GM19324 (cell line): ENCODE results near the gene GNB5.

Experiments
- ATAC-seq: cut with Tn5 transposase; IDR thresholded peaks from one replicate; pipeline ENCODE4 v1.9.1; 2021; ENCODE audit warnings: mild to moderate bottlenecking, moderate library complexity; ENCODE audit not compliant: unreplicated experiment, low FRiP score

The GNB5 gene

DNA sequence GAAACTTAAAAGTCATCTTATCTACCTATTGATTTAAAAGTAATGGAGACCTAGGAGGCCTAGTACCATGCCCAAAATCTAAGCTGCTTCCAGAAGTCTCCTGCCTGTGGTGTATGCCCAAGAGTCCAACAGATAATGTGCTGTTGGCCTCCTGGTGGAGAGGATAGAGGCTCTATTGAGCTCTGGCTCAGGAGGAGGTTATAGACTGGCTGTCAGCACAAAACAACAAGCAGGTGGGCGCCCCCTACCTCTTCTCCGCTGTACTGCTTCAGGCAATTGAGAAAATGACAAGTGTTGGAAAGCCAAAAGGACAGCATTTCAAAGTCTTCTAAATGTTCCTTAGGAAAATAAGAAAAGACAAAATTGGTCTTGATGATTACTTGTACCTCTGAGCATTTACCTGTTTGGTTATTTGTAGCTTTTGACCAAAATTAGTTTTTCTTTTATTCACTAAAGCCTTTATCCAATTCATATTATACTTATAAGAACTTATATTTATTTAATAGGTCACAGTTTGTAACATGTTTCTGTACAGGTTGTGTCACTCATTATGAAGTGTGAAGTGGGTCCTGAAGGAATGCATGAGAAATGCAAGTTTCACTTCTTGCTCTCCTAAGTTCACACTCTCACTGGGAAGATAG lies 17.2 kb upstream of the GNB5 start:
- ATAC-seq, result no peak

DNA sequence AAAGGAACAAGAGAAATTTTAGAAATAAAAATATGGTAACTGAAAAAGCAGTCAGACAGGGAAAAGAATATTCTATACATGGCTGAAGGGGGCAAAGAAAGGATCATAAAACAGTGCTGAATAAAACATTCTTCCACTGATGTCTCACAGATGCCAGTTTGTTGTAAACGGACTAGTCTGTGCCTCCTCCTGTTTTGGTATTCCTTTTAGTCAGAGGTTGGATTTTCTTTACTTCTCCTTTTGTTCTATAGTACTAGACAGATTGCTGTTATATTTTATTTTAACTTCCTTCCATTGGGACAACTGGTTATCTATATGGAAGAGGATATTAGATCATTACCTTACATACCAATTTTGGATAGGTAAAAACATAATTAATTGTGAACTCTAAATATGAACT lies 16.0 kb upstream of the GNB5 start:
- no peak for ATAC-seq

DNA sequence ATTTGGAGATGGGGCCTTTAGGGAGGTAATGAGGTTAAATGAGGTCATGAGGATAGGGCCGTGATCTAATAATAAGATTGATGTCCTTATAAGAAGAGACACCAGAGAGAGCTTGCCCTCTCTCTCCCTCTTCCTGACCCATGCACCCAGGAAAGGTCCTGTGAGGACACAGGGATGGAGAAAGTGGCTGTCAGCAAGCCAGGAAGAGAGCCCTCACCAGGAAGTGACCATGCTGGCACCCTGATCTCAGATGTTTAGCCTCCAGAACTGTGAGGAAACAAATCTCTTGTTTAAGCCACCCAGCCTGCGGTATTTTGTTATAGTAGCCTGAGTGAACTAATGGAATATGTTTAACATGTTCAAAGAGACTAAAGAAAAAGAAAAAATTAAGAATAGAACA lies 15.3 kb upstream of the GNB5 start:
- ATAC-seq, result no peak

DNA sequence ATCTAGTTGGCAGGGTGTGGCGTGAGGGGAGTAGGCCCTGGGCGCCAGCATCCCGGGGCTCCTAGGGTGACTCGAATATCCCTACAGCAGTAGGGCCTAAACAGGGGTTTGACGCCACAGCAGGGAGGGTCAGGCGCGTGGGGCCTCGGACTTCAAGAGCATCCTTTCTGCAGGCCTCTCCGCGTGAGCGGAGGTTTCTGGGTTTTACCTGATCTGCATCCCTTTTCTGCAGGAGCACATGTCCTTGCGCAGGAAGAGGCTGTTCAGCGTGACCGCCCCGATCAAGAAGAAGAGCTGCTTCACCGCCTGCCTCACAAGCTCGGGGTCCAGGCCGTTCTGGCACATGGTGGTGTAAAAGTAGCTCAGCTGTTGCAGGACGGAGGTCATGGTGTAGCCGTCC lies 13.5 kb upstream of the GNB5 start:
- no peak for ATAC-seq

DNA sequence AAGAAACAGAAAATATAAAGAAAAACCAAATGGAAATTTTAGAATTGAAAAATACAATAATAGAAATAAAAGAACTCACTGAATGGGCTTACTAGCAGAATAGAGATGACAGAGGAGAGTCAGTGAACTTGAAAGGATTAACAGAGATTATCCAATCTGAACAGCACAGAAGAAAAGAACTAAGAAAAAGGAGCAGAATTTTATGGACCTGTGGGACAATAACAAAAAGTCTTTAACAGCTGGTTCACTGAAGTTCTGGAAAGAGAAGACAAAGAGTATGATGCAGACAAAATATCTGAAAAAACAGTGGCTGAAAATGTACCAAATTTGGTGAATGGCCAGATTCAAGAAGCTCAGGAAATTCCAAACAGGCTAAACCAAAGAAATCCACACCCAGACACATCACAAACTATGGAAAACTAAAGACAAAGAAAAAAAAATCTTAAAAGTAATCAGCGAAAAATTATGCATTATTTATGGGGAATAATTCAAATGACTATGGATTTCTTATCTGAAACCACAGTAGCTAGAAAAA lies 9.7 kb upstream of the GNB5 start:
- no peak for ATAC-seq

DNA sequence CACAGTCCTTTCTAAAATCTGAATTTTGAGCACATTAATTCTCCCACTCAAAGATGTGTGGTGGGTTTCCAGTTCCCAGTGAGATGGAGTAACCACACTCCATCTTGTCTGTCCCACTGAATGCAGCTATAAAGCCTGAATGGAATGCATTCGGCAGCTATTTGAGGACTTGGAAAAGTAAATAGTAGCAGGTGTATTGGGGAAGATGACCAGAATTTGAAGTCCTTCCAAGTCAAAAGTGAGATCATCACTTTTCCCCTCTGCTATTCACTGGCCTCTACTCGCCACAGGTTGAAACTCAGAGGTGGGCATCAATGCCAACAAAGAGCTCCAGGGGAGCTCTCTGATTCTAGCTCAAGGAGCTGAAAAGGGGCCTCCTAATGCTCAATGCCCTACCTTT lies 8.1 kb upstream of the GNB5 start:
- ATAC-seq, result no peak

DNA sequence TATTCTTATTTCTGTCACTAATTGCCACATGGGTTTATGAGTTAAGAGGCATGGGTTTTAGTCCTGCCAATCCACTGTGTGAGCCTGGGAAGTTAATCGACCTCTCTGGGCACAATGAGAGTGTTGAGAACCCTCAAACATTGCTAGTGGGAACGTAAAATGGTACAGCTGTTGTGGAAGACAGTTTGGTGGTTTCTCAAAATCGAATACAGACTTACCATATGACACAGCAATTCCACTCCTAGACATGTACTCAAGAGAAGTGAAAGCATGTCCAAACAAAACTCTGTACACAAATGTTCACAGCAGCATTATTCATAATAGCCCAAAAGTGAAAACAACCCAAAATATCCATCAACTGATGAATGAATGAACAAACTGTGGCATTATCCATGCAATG lies 5.7 kb upstream of the GNB5 start:
- no peak for ATAC-seq

DNA sequence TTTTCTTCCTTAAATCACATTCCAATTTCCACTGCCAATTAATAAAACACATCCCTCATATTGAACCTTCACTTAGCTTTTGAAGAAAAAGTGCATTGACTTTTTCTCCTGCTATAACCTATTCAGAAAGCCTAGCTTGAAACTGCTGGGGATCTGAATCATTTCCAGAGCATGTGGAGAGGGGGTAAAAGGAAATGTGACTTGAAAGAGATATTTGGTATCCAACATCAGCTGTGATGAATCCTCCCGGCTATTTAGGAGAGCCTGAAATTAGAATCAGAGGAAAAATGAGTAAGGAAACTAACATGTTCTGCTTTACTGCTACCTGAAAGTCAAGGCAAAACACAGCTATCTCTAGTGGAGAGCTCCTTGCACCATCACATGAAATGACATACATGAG lies 2.6 kb upstream of the GNB5 start:
- ATAC-seq, result no peak

DNA sequence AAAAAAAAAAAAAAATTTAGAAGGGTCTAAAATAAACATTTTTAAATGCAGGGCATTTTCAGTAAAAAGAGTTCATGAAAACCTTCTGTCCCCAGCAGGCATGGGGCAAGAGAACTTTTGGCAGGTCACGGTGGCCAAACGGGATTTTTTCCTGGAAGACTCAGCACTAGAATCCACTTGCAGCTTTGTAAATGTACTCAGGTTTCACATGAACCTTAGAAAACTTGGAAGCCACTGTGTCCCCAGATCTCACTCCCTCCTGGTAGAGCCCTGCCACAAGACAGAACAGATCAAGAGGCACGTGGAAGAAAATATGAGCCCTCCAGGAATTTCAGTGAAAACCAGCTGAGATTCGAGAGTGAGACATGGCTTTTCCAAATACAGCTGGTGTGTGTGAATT lies 2.1 kb upstream of the GNB5 start:
- ATAC-seq, result no peak

DNA sequence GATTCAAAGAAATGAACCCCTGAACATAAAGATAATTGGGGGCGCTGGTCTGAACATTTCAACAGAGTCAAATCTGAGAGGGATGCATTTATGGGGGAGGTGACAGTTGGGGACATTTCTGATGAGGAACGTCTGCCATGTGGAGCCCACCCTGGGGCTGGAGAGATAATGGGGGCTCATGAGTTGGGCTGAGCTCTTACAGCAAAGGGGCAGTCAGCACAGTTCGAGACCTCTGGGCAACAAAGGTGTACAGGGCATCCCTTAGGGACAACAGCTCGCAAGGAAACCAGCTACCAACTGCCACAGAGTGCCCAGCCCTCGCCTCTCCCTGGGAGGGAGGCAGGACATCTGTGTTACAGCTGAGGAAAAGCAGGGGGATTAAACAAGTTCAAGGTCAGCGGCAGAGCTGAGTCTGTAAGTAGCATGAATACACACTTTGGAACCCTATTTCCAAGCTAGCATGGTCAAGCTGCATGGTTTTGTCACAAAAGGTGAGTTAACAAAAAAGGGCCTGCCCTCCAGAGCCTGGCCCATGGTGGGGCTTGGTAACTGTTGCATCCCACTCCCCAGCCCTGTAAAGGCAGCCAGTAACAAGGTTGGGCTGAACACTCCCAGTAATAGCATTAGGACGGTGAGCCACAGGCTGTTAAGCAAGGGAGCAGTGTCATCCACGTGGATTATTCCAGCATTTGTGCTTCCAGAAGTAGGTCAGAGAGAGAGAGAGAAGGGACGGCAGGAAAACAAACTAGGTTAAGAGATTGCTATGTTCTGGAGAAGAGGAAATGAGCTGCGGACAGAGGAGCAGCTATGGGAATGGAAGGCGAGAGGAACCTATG lies 4.3 kb downstream of the GNB5 start:
- no peak for ATAC-seq

DNA sequence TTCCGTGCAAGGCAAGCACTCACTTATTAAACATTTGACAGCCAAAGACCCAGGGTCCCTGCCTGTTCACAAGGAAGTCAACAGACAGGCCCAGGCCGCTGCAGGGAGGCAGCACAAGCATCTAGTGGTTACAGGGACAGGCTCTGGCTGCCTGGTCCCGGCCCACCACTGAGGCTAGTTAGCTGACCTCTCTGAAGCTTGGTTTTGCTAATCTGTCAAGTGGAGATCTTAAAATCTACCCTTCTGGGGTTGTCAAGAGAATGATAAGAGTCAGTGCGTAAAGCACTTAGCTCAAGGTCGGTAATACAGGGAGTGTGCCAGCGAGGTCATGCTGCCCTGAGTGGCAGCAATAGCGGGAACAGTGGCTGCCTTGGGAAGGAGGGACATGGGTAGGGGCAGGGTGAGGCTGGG lies 6.0 kb downstream of the GNB5 start:
- no peak for ATAC-seq

DNA sequence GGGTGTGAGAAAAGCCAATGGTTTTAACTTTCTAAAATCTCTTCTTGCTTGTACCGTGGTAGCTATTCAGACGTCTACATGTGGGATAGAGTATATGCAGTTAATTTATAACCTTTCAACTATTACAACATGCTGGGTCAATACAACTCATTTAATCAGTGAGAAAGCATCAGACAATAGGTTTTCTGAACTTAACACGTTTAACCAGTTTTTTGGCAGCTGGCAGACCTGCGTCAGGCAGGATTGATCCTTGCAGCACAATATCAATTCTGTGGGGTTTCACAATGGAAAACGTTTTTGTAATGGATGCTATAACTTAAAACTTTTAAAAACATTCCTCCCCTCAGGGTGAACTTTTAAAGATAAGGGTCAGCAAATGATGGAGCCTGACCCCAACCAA lies 6.5 kb downstream of the GNB5 start:
- no peak for ATAC-seq

DNA sequence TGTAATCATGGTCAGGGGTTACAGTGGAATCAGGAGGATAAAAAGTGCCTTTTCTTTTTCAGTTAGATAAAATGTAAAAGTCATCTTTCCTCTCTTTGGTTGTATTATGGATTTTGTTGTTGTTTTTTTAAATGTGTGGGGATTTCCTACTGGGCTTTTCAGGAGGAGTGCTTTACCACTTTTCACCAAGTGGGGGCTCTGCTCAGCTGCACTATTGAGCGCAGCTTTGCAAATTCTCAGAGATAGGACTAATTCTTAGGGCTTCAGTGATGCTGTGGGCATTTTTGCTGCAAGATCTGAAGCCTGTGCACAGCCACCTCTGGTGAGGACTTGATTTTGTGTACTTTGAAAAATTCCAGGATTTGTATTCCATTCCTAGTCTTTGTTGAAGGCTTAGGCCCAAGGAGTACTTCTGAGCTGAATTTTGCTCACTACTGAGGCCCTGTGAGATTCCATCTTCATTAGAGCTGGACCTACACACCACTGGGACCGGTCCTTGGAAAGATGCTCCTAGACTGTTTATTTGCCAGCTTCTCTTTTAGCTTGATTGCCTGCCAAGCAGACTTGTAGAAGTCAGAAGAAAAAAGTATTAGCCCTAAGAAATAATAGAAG lies 7.5 kb downstream of the GNB5 start:
- ATAC-seq, result no peak

DNA sequence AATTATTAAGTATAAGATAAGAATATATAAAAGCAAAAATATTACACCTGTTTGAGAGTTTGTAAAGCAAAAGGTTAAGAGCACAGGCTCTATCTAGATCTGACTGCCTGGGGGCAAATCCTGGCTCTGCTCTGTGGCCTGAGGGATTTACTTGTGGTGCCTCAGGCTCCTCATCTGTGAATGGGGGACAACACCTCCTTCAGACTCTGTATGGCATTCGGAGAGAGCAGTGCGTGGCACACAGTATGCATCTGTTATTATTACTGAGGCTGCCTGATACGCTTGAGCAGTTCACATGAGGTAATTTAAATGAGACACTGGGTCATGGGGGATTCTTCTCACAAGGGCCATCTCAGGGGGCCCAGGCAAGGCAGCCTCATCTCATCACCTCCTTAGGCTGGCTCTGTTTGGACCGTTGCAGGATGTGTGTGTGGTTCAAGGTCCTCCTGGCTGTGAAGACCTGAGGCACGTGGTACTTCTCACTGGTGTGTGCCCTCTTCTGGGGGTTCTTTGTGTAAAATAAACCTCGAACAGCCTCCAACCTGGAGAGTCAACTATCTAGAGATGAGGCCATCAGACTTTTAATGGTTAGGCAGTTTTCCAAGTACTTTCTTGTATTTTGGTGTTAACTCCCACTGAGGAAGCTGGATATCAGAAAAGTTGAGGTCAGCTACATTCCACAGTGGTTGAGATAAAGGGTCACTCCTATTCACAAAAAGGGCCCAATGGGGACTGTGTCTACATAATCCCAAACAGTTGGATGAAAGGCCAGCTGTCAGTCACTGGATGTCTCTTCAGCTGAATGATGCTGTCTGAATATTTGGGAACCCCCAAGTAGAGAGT lies 9.0 kb downstream of the GNB5 start:
- no peak for ATAC-seq

DNA sequence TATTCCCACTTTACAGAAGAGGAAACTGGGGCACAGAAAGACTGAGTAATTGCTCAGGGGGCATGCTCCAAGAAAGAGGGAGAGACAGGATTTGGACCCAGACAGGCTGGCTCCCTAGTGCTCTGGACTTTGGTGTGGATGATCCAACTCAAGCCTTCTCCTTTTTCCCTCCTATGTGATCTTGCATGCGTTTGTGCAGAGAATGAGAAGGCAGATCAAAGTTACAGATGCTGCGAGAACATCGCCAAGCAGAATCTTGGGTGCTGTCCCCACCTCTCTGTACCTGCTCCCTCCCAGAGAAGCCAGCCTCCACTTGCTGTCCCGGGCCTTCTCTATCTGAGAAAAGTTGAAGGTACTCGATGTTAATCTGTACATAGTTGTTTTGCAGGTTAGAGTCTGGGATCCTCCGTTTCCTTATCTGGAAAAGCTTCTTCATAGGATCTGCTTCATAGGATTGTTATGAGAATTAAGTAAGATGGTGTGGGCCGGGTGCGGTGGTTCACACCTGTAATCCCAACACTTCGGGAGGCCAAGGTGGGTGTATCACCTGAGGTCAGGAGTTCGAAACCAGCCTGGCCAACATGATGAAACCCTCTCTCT lies 10.2 kb downstream of the GNB5 start:
- no peak for ATAC-seq

DNA sequence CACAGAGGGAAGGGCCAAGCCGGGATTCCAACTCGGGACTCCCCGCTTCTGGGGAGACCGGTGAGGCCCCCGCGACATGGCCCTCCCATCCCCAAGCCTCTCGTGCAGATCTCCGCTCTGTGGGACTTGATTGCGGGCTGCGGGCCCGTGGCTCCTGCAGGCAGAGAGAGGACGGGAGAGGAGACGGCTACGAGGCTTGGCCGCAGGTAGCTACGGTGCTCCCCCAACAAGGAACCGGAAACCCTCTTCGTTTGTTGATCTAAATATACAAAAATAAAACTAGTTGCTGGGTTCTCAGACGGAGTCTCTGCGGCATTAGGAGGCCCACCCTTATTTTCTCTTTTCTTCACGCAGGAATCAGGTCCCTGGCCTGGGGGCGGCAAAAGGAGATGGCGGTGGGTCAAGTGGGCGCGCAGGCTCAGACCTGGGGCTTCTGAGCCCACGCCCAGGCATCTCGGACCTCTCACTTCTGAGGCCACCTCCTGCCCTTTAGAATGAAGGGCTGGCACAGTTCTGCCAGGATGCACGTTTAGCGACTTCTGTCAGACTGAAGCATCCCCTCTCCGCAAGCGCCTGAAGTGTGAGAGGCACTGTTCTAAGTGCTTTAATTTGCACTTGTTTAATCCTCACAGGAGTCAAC lies 10.9 kb downstream of the GNB5 start:
- ATAC-seq, result peak; percentile 31

DNA sequence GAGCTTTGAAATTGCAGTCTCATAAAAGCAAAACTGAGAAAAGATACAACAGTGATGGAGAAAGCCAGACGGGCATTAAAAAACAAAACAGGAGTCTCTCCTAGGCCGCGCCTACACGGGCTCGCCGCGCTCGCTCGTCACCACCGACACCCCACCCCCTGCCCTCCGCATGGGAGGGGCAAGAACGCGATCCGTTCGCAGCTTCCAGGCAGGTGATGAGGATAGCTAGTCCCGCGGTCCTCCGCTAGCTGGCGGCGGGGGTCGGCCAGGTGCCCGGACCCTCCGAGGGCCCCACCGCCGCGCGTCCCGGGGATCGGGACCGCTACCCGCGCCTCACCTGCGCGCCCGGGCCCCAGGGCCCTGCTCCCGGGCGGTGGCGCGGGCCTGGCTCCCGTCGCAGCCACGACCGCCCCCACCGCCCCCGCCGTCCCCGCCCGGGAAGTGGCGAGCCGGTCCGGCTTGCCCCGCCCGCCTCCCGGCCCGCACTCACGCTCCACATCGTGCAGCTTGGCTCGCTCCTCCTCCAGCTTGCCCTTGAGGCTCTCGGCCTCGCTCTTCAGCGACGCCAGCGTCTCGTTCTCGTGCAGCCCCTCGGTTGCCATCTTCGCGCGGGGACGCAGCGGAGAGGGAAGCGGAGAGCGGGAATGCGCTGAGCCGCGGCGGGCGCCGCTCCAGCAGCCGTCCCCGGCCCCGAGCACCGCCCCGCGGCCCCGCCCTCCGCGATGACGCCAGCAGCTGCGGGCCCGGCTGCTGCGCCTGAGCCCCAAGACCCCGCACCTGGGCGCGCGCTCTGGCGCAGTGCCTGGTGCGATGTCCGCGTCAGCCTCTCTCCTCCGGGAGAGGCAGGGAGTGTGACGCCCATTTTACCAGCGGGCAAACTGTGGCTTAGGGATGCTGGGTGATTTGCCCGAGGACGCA lies 11.7 kb downstream of the GNB5 start:
- peak; percentile 88 for ATAC-seq

DNA sequence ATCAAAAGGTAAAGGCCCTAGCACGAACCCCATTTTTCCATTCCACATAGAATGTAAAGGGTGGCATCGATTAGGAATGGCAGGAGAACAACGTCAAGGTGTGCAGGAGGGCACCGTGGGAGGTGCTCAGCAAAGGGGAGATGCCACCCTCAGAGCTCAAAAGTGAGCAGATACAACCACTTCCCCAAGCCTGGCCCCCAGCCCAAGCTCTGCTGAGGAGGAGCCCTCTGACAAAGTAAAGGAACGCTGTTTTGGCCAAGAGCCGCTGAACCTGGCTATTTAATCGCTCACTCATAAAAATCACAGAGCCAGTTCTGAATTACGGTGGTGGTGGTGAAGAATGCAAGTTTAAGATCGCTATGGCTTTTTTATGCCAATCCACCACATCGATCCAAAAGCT lies 12.4 kb downstream of the GNB5 start:
- no peak for ATAC-seq

DNA sequence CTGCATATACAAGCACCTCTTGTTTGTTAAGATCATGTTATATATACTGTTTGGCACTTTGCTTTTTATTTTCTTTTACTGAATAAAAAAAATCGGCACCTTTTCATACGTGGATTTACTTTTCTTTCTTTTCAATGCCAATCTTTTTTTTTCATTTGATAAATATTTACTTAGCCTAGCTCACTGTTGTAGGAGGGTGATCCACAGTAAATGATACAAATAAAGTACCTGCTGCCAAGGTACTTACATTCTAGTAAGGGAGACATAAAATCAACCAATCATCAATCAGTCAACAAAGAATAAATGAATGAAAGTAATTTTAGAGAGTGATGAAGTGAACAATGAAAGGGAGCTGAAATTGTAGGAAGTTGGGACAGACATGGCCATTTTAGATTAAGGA lies 18.3 kb downstream of the GNB5 start:
- no peak for ATAC-seq
